Measurements from ENCODE around the gene C16orf87.

C16orf87 gene

GRCh38 chr16:46826631-46827030 lies 4.3 kb downstream of the C16orf87 start:
- Histone ChIP-seq H2AFZ (ENCODE audit: low read depth, low read length) (no peak overlapping the region), H4K91ac (ENCODE audit: low read length) (no peak overlapping the region), H2BK12ac (ENCODE audit: low read length in 2 of 2) (no peak overlapping the region), H3K4me2 (ENCODE audit: low read length, poor library complexity, severe bottlenecking) (no peak overlapping the region), H4K8ac (ENCODE audit: low read length) (no peak overlapping the region), H2BK15ac (ENCODE audit: low read depth, poor library complexity, severe bottlenecking) (no peak overlapping the region), H3K14ac (ENCODE audit: low read length in 2 of 2) (no peak overlapping the region), H3K27me3 (ENCODE audit: control insufficient read depth in 1 of 2, insufficient read depth in 1 of 2, low read length in 2 of 2) (no peaks in the 10 kb centered on the region), H3K23ac (ENCODE audit: low read length in 2 of 2) (no peak overlapping the region), H3K36me3 (ENCODE audit: control insufficient read depth in 1 of 2, insufficient read depth in 2 of 2, low read depth in 1 of 2, low read length in 2 of 2) (peaks cover 0 to 4% of the 10 kb centered on the region in 2 experiments), H3K4me1 (ENCODE audit: control insufficient read depth, insufficient read depth, low read depth, low read length) (no peaks in the 10 kb centered on the region), H2AK5ac (ENCODE audit: low read length, severe bottlenecking) (no peak overlapping the region), H3K4me3 (ENCODE audit: insufficient read depth in 1 of 2, low read depth in 1 of 2, low read length in 2 of 2) (no peak overlapping the region), H3K9me3 (ENCODE audit: control insufficient read depth, low read length) (no peaks in the 10 kb centered on the region), H3K4ac (ENCODE audit: low read depth in 1 of 2, low read length in 2 of 2) (no peak overlapping the region), H2BK120ac (ENCODE audit: low read depth, low read length) (no peak overlapping the region), H3K27ac (ENCODE audit: low read length, poor library complexity, severe bottlenecking) (no peak overlapping the region), H3K79me1 (replicated peaks; ENCODE audit: low read length, poor library complexity, severe bottlenecking) (peaks cover 4% of the 10 kb centered on the region), H3K9ac (ENCODE audit: low read length) (no peak overlapping the region), H3K18ac (ENCODE audit: low read depth in 1 of 2, low read length in 2 of 2) (no peak overlapping the region), H2BK5ac (ENCODE audit: low read depth, low read length, poor library complexity, severe bottlenecking) (no peak overlapping the region)
- WGBS = 0% methylated on average over 1 of the region's 3 CpGs
- peak; percentile 43 for DNase-seq

GRCh38 chr16:46822270-46822669 lies 8.7 kb downstream of the C16orf87 start:
- peaks cover 11% of the 10 kb centered on the region for H3K79me1 ChIP-seq (replicated peaks; ENCODE audit: low read length, poor library complexity, severe bottlenecking)
- H3K27ac ChIP-seq (ENCODE audit: low read length, poor library complexity, severe bottlenecking) = no peak overlapping the region
- no peak overlapping the region for H2BK12ac ChIP-seq (ENCODE audit: low read length in 2 of 2)
- H3K4ac ChIP-seq (ENCODE audit: low read depth in 1 of 2, low read length in 2 of 2) = no peak overlapping the region
- no peak overlapping the region for H3K18ac ChIP-seq (ENCODE audit: low read depth in 1 of 2, low read length in 2 of 2)
- H3K4me2 ChIP-seq (ENCODE audit: low read length, poor library complexity, severe bottlenecking) = no peak overlapping the region
- no peak overlapping the region for H3K4me3 ChIP-seq (ENCODE audit: insufficient read depth in 1 of 2, low read depth in 1 of 2, low read length in 2 of 2)
- no peak overlapping the region for H2AK5ac ChIP-seq (ENCODE audit: low read length, severe bottlenecking)
- 70% methylated on average over 3 of the region's 3 CpGs for WGBS
- H3K14ac ChIP-seq (ENCODE audit: low read length in 2 of 2) = no peak overlapping the region
- no peak overlapping the region for H2BK120ac ChIP-seq (ENCODE audit: low read depth, low read length)
- no peaks in the 10 kb centered on the region for H3K9me3 ChIP-seq (ENCODE audit: control insufficient read depth, low read length)
- no peak overlapping the region for H2BK5ac ChIP-seq (ENCODE audit: low read depth, low read length, poor library complexity, severe bottlenecking)
- no peak overlapping the region for H4K8ac ChIP-seq (ENCODE audit: low read length)
- H3K27me3 ChIP-seq (ENCODE audit: control insufficient read depth in 1 of 2, insufficient read depth in 1 of 2, low read length in 2 of 2) = no peaks in the 10 kb centered on the region
- H3K36me3 ChIP-seq (ENCODE audit: control insufficient read depth in 1 of 2, insufficient read depth in 2 of 2, low read depth in 1 of 2, low read length in 2 of 2) = peaks cover 6 to 7% of the 10 kb centered on the region in 2 experiments
- DNase-seq = peak; percentile 62
- no peak overlapping the region for H3K23ac ChIP-seq (ENCODE audit: low read length in 2 of 2)
- H4K91ac ChIP-seq (ENCODE audit: low read length) = no peak overlapping the region
- H2BK15ac ChIP-seq (ENCODE audit: low read depth, poor library complexity, severe bottlenecking) = no peak overlapping the region
- no peaks in the 10 kb centered on the region for H3K4me1 ChIP-seq (ENCODE audit: control insufficient read depth, insufficient read depth, low read depth, low read length)
- no peak overlapping the region for H2AFZ ChIP-seq (ENCODE audit: low read depth, low read length)
- H3K9ac ChIP-seq (ENCODE audit: low read length) = no peak overlapping the region

GRCh38 chr16:46817961-46818360 lies 13.0 kb downstream of the C16orf87 start:
- peak; percentile 45 for DNase-seq
- no peak overlapping the region for H3K4me3 ChIP-seq (ENCODE audit: insufficient read depth in 1 of 2, low read depth in 1 of 2, low read length in 2 of 2)
- H3K23ac ChIP-seq (ENCODE audit: low read length in 2 of 2) = no peak overlapping the region
- H2BK15ac ChIP-seq (ENCODE audit: low read depth, poor library complexity, severe bottlenecking) = no peak overlapping the region
- no peak overlapping the region for H3K18ac ChIP-seq (ENCODE audit: low read depth in 1 of 2, low read length in 2 of 2)
- H4K91ac ChIP-seq (ENCODE audit: low read length) = no peak overlapping the region
- peaks cover 3 to 6% of the 10 kb centered on the region in 2 experiments for H3K36me3 ChIP-seq (ENCODE audit: control insufficient read depth in 1 of 2, insufficient read depth in 2 of 2, low read depth in 1 of 2, low read length in 2 of 2)
- H2BK120ac ChIP-seq (ENCODE audit: low read depth, low read length) = no peak overlapping the region
- H2AFZ ChIP-seq (ENCODE audit: low read depth, low read length) = no peak overlapping the region
- H3K27ac ChIP-seq (ENCODE audit: low read length, poor library complexity, severe bottlenecking) = no peak overlapping the region
- no peaks in the 10 kb centered on the region for H3K4me1 ChIP-seq (ENCODE audit: control insufficient read depth, insufficient read depth, low read depth, low read length)
- H4K8ac ChIP-seq (ENCODE audit: low read length) = no peak overlapping the region
- H3K9ac ChIP-seq (ENCODE audit: low read length) = no peak overlapping the region
- peaks cover 4% of the 10 kb centered on the region for H3K9me3 ChIP-seq (ENCODE audit: control insufficient read depth, low read length)
- H2BK5ac ChIP-seq (ENCODE audit: low read depth, low read length, poor library complexity, severe bottlenecking) = no peak overlapping the region
- 23% methylated on average over 1 of the region's 2 CpGs for WGBS
- H3K27me3 ChIP-seq (ENCODE audit: control insufficient read depth in 1 of 2, insufficient read depth in 1 of 2, low read length in 2 of 2) = no peaks in the 10 kb centered on the region
- no peak overlapping the region for H3K14ac ChIP-seq (ENCODE audit: low read length in 2 of 2)
- peaks cover 23% of the 10 kb centered on the region for H3K79me1 ChIP-seq (replicated peaks; ENCODE audit: low read length, poor library complexity, severe bottlenecking)
- H3K4ac ChIP-seq (ENCODE audit: low read depth in 1 of 2, low read length in 2 of 2) = no peak overlapping the region
- no peak overlapping the region for H3K4me2 ChIP-seq (ENCODE audit: low read length, poor library complexity, severe bottlenecking)
- no peak overlapping the region for H2BK12ac ChIP-seq (ENCODE audit: low read length in 2 of 2)
- H2AK5ac ChIP-seq (ENCODE audit: low read length, severe bottlenecking) = no peak overlapping the region

GRCh38 chr16:46814790-46815189 lies 16.2 kb downstream of the C16orf87 start:
- H3K9ac ChIP-seq (ENCODE audit: low read length) = no peak overlapping the region
- H3K4me3 ChIP-seq (ENCODE audit: insufficient read depth in 1 of 2, low read depth in 1 of 2, low read length in 2 of 2) = no peak overlapping the region
- peaks cover 4% of the 10 kb centered on the region for H3K9me3 ChIP-seq (ENCODE audit: control insufficient read depth, low read length)
- H4K8ac ChIP-seq (ENCODE audit: low read length) = no peak overlapping the region
- no peak overlapping the region for H2AFZ ChIP-seq (ENCODE audit: low read depth, low read length)
- 100% methylated on average over 1 of the region's 1 CpG for WGBS
- H4K91ac ChIP-seq (ENCODE audit: low read length) = no peak overlapping the region
- H3K14ac ChIP-seq (ENCODE audit: low read length in 2 of 2) = no peak overlapping the region
- H3K36me3 ChIP-seq (ENCODE audit: control insufficient read depth in 1 of 2, insufficient read depth in 2 of 2, low read depth in 1 of 2, low read length in 2 of 2) = peaks cover 0 to 6% of the 10 kb centered on the region in 2 experiments
- H3K4me2 ChIP-seq (ENCODE audit: low read length, poor library complexity, severe bottlenecking) = no peak overlapping the region
- H2BK15ac ChIP-seq (ENCODE audit: low read depth, poor library complexity, severe bottlenecking) = no peak overlapping the region
- no peak overlapping the region for H3K18ac ChIP-seq (ENCODE audit: low read depth in 1 of 2, low read length in 2 of 2)
- H3K79me1 ChIP-seq (replicated peaks; ENCODE audit: low read length, poor library complexity, severe bottlenecking) = peaks cover 19% of the 10 kb centered on the region
- H3K27ac ChIP-seq (ENCODE audit: low read length, poor library complexity, severe bottlenecking) = no peak overlapping the region
- no peak for DNase-seq
- H3K23ac ChIP-seq (ENCODE audit: low read length in 2 of 2) = no peak overlapping the region
- H3K4ac ChIP-seq (ENCODE audit: low read depth in 1 of 2, low read length in 2 of 2) = no peak overlapping the region
- H2BK12ac ChIP-seq (ENCODE audit: low read length in 2 of 2) = no peak overlapping the region
- no peak overlapping the region for H2BK120ac ChIP-seq (ENCODE audit: low read depth, low read length)
- no peak overlapping the region for H2AK5ac ChIP-seq (ENCODE audit: low read length, severe bottlenecking)
- H3K4me1 ChIP-seq (ENCODE audit: control insufficient read depth, insufficient read depth, low read depth, low read length) = no peaks in the 10 kb centered on the region
- H2BK5ac ChIP-seq (ENCODE audit: low read depth, low read length, poor library complexity, severe bottlenecking) = no peak overlapping the region
- H3K27me3 ChIP-seq (ENCODE audit: control insufficient read depth in 1 of 2, insufficient read depth in 1 of 2, low read length in 2 of 2) = no peaks in the 10 kb centered on the region
